ENCODE measurements around the gene IFITM2.

DNA sequence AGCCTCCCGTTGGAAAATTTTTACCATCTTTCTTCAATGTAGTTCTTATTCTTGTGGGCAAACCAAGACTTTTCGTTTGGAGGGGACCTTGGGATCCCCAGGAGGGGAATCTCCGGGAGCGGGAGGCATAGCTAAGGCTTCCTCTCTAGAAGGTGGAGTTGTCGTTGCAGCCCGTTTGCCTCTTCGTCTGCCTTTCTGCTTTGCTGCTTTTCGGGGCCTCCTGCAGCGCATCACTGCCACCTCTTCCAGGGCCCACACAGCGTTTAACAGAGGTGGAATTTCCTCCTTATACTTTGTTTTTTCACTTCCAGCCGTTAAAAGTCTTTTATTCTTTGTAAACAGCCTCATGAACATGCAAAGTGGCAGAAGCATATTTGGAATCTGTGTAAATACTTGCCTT, 16.5 kb downstream of the IFITM2 start:
- TF ChIP-seq EZH2 (IDR thresholded peaks at IDR 0.05; ENCODE audit: insufficient read depth, poor library complexity, severe bottlenecking) (no peak), EZH2phosphoT487 (IDR thresholded peaks at IDR 0.05; ENCODE audit: insufficient read depth, low read depth) (no peak)

Data from GM23248 (cell line).